Stimulated activated CD8-positive, alpha-beta memory T cell treated with anti-CD3 and anti-CD28 coated beads, Interleukin-7, amount 100 ng/mL, for 48 hours (primary cell): ENCODE results near the gene TPX2.
"Not testable (repeated sequence)": the region's sequence is repeated elsewhere in the genome, so short reads cannot be mapped to it uniquely, and the experiment has no call there.

Experiments used
- DNase-seq, 2 donors: peaks; one replicate each; pipeline ENCODE4 v3.0.0-alpha.2; 2020; ENCODE audit warnings: low read depth in 1 of 2; ENCODE audit errors: extremely low read depth in 1 of 2

The TPX2 gene

GRCh38 chr20:31811198-31811597, 72.1 kb downstream of the TPX2 start:
- no peak for DNase-seq

GRCh38 chr20:31811796-31812728, 73.0 kb downstream of the TPX2 start:
- no peak for DNase-seq

- no peak for DNase-seq
Measured at GRCh38 chr20:31813611-31814010, 74.5 kb downstream of the TPX2 start.

- not testable (repeated sequence) for DNase-seq
Measured at GRCh38 chr20:31814142-31814541, 75.1 kb downstream of the TPX2 start.

DNA sequence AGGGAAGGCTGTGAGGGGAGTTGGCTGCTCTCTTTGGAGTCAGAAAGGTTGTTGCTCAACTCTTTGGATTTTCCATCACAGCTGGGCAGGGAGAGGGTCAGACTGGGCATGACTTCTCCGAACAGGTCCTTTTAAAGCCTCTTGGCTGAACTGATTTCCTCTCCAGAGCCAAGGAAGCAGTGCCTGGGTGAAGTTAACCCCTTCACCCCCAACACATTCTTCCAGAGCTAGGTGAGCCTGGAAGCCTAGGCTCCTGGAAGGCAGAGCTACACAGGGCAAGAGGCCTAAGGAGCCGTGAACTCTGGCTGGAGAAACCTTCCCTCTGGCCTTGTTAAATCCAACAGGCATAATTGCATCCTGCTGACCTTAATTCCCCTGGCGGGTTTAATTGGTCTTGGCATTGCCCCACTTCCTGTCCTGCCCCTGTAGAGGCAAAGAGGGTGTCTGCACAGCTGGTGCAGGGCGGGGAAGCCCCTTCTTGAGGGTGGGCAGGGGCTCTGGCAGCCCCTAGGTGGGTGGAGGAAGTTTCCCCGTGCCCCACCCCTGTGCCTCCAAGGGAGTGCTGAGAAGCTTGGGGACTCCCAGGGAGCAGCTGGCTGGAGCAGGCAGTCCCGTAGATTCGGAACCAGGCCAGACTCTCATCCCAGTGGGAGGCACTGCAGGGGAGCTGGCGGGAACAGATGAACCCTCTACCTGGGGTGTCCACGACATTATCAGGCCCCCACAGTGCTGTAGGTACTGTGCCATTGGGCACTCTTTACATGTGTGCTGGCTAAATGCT, 76.5 kb downstream of the TPX2 start:
- DNase-seq: no peak

DNA sequence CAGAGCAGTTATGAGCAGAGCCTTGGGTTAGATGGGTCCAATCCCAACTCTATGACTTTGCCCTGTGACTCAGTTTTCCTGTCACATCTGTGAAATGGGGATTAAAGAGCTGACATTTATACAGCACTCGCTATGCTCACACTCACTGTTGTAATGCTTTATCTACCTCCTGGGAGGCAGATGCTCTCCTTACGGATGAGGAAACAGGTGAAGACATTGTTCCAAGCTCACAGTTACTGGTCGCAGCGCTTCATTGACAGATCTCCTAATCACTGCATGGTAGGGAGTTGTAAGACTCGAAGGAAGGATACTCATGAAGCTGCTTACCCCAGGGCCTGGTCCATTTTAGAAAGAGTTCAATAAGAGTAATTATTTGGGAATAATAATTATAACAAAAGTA, 77.1 kb downstream of the TPX2 start:
- no peak for DNase-seq

GRCh38 chr20:31817461-31817860, 78.4 kb downstream of the TPX2 start:
- no peak for DNase-seq

GRCh38 chr20:31818376-31818908, 79.4 kb downstream of the TPX2 start:
- DNase-seq: no peak

GRCh38 chr20:31819083-31819784, 80.1 kb downstream of the TPX2 start, which contains the start of gene MYLK2:
MYLK2 (plus strand) TSS chr20:31819356; CDS start chr20:31819581, 225 bp downstream.
- DNase-seq: no peak

DNA sequence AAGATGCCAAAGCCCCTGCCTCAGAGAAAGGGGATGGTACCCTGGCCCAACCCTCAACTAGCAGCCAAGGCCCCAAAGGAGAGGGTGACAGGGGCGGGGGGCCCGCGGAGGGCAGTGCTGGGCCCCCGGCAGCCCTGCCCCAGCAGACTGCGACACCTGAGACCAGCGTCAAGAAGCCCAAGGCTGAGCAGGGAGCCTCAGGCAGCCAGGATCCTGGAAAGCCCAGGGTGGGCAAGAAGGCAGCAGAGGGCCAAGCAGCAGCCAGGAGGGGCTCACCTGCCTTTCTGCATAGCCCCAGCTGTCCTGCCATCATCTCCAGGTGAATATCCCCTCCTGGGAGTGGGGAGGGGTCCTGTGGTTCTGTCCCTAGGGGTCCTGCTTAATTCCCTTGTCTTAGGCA, 81.1 kb downstream of the TPX2 start:
- no peak for DNase-seq

DNA sequence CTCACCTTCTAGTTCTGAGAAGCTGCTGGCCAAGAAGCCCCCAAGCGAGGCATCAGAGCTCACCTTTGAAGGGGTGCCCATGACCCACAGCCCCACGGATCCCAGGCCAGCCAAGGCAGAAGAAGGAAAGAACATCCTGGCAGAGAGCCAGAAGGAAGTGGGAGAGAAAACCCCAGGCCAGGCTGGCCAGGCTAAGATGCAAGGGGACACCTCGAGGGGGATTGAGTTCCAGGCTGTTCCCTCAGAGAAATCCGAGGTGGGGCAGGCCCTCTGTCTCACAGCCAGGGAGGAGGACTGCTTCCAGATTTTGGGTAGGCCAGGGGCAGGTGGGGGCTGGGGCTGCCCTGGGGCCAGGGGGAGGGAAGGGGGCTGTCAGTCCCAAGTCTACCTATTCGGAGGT, 82.3 kb downstream of the TPX2 start:
- DNase-seq: no peak

GRCh38 chr20:31822421-31823330, 83.6 kb downstream of the TPX2 start:
- peak in 1 of 2 donors; percentile 40 for DNase-seq

DNA sequence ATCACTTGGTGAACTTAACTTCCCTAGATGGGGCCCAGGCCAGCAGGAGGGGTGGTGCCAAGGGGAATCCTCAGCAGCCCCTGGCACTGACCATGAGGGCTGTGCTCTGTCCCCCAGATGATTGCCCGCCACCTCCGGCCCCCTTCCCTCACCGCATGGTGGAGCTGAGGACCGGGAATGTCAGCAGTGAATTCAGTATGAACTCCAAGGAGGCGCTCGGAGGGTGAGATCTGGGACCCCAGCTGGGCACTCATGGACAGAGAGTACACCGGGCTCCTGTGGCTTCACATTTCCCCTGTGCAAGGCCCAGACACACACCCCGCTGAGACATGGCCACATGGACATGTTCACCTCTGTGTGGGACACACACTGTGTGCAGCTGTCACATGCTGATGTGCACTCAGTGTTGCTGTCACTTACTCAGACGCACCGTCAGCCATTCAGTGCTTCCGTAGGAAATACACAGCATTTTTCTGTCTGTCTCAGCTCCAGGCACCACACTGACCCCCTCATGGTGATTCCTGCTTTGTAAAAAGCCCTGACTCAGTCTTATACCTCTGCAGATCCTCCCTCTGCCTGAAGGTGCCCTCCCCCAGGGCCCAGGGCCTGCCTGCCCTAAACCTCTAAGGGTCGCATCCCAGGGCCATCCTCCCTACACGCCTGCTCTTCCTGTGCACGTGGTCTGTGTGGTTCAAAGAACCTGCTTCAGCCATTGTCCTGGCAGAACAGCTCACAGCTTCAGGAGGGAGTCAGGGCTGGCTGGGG, 84.5 kb downstream of the TPX2 start:
- no peak for DNase-seq

DNA sequence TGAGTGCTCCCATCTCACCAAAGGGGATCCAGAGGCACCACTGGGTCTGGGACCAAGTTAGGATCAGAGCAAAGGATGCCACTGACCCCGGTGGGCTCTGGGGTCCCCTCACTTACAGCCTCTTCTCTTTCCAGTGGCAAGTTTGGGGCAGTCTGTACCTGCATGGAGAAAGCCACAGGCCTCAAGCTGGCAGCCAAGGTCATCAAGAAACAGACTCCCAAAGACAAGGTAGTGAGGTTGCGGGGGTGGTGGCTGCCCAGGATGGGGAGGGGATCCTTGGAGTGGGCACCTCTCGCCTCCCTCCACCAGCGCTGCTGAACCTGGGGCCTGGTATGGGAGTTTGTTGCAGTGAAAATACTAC, 85.0 kb downstream of the TPX2 start:
- DNase-seq: no peak

GRCh38 chr20:31824554-31825313, 85.6 kb downstream of the TPX2 start:
- no peak for DNase-seq

DNA sequence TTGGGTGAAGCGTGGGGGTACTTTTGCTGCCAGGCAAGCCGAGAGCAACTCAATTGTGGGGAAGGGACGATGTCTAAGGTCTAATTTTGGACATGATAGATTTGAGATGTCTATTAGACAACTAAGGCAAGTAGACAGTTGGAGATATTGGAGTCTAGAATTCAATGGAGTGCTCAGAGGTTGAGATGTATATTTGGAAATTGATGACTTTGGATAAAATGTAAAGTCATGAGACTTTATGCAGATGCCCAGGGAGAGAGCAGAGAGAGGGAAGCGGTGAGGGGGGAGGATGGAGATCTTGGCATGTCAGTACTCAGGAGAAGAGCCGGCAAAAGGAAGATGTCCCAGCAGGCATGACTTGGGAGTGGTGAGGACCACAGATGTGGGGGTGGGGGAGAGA, 87.0 kb downstream of the TPX2 start:
- DNase-seq: no peak

GRCh38 chr20:31827059-31827458, 88.0 kb downstream of the TPX2 start:
- no peak for DNase-seq

DNA sequence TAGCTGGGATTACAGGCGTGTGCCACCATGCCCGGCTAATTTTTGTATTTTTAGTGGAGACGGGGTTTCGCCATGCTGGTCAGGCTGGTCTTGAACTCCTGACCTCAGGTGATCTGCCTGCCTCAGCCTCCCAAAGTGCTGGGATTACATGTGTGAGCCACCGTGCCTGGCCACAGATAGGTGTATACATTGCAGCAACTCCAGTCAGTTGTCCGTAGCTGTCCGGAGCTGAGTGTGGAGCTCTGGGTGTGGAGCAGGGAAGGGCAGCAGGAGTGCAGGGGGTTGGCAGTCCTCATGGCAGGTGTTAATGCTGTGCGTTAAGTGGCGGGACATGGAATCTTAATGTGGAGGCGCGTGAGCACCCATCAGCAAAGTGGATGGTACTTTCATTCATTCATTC, 88.9 kb downstream of the TPX2 start:
- not testable (repeated sequence) for DNase-seq

- DNase-seq: no peak
Measured at GRCh38 chr20:31829731-31830130, 90.6 kb downstream of the TPX2 start.
